WI38 (cell line): Measurements from ENCODE around the gene CYB561D1.

Experiments used
- H3K4me3 ChIP-seq: 2 replicates; pipeline ENCODE4 v1.5.1; 2011; ENCODE audit warnings: low read depth, mild to moderate bottlenecking, control low read depth, low read length
- CTCF ChIP-seq: IDR thresholded peaks from 2 replicates; pipeline ENCODE4 v1.5.1; 2012; ENCODE audit warnings: low read depth, mild to moderate bottlenecking, control low read depth, low read length

The CYB561D1 gene

GRCh38 chr1:109474697-109475096, 19.2 kb upstream of the CYB561D1 start:
- H3K4me3 ChIP-seq, result no peak overlapping the region
- TF ChIP-seq CTCF, result no peak

- no peak for TF ChIP-seq CTCF
- no peak overlapping the region for H3K4me3 ChIP-seq
These were observed 18.6 kb upstream of the CYB561D1 start for GRCh38 chr1:109475261-109475660.

DNA sequence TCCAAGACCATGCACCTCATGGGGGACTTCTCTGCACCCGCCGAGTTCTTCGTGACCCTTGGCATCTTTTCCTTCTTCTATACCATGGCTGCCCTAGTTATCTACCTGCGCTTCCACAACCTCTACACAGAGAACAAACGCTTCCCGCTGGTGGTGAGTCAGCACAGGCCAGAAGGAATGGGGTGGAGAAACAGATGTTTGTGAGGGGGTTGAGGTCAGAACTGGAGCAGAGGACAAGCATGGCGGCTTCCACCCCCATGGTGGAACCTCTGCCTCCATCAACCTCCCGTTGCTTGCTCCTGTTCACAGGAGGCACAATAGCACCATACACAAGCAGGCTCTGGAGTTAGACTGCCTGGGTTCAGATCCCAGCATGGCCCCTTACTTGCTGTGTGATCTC, 17.1 kb upstream of the CYB561D1 start:
- no peak overlapping the region for H3K4me3 ChIP-seq
- no peak for TF ChIP-seq CTCF

DNA sequence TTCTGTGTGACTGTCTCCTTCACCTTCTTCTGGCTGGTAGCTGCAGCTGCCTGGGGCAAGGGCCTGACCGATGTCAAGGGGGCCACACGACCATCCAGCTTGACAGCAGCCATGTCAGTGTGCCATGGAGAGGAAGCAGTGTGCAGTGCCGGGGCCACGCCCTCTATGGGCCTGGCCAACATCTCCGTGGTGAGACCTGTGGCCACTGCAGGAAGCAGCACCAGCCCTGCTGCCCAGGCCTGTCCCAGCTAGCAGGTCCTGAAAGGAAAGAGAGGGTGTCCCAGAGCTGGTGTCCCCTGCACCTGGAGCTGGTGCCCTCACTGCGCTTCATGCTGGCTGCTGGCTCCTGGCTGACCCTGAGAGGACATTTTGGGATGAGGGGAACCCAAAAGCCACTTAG, 16.1 kb upstream of the CYB561D1 start:
- TF ChIP-seq CTCF, result no peak
- H3K4me3 ChIP-seq, result no peak overlapping the region

- TF ChIP-seq CTCF, result no peak
- H3K4me3 ChIP-seq, result no peak overlapping the region
These were observed 15.1 kb upstream of the CYB561D1 start for GRCh38 chr1:109478806-109479205.

DNA sequence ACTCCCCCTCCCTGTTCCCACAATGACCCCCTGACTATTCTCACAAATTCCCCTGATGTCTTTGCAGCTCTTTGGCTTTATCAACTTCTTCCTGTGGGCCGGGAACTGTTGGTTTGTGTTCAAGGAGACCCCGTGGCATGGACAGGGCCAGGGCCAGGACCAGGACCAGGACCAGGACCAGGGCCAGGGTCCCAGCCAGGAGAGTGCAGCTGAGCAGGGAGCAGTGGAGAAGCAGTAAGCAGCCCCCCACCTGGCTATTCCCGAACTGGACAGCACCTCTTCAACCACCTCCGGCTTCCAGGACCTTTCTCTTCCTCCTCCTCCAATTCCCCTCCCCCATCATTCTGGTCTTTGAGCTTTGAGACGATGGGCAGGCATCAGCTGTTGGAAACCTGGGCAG, 14.6 kb upstream of the CYB561D1 start:
- no peak for TF ChIP-seq CTCF
- no peak overlapping the region for H3K4me3 ChIP-seq

DNA sequence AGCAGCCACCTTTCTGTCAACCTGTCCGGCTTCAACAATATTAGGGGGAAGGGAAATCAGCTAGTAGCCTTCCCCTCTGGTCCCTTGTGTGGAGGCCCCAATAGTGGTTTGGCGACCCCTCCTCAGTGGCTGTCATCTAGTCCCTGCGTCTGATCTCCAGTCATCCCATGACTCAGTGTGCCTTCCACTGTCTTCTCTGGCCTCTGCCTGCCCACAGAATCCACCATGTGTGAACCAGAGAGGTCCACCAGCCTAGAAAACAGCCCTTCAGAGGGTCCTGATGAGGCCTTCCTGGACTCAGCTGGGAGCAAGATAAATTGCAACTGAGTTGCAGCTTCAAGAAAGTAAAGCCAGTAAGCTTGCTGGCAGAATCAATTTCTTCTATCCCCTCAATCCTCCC, 14.0 kb upstream of the CYB561D1 start:
- no peak for TF ChIP-seq CTCF
- no peak overlapping the region for H3K4me3 ChIP-seq

DNA sequence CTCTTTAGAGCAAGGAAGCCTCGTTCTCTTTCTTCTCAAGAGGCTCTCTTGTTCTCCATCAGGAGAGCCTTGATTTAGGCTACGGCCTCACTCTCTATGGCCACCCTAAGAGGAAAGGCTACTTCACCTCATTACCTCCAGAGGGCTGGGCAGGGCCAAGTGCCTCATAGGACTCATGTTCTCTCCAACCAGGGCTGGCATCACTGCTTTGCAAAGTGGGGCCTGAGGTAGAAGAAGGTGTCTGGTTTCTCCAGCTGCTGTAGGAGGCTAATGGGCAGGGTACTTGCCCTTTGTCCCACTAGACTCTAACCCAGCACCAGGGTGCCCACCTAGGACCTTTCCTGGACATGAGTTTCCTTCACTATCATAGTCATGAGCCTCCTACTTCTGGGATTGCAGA, 12.2 kb upstream of the CYB561D1 start:
- no peak overlapping the region for H3K4me3 ChIP-seq
- no peak for TF ChIP-seq CTCF
